Epithelial cell of esophagus (primary cell): ENCODE results near the gene CAMKMT.
A peak's percentile ranks its signal among the peaks of the same experiment; 100 is the strongest.

Experiments
- DNase-seq: peaks from one replicate; pipeline ENCODE4 v3.0.0; 2010; ENCODE audit warnings: low read depth
- H3K4me3 ChIP-seq: 2 replicates; pipeline ENCODE4 v1.5.1; 2011; ENCODE audit warnings: mild to moderate bottlenecking, low read length, control low read depth
- CTCF ChIP-seq: IDR thresholded peaks from 2 replicates; pipeline ENCODE4 v1.5.1; 2011; ENCODE audit warnings: low read depth, mild to moderate bottlenecking, low read length, control low read depth, inconsistent platforms; ENCODE audit not compliant: insufficient read depth; ENCODE audit errors: missing control alignments

CAMKMT gene

GRCh38 chr2:44549856-44550255 is 188.1 kb downstream of the CAMKMT start:
- DNase-seq, result peak; percentile 51
- H3K4me3 ChIP-seq, result no peak overlapping the region
- TF ChIP-seq CTCF, result no peak

GRCh38 chr2:44550561-44550960 is 188.8 kb downstream of the CAMKMT start:
- no peak for TF ChIP-seq CTCF
- peak; percentile 68 for DNase-seq
- H3K4me3 ChIP-seq, result no peak overlapping the region

GRCh38 chr2:44551497-44551896 is 189.8 kb downstream of the CAMKMT start:
- DNase-seq, result no peak
- TF ChIP-seq CTCF, result no peak
- H3K4me3 ChIP-seq, result no peak overlapping the region

GRCh38 chr2:44553456-44553855 is 191.7 kb downstream of the CAMKMT start:
- DNase-seq, result peak; percentile 84
- TF ChIP-seq CTCF, result no peak
- no peak overlapping the region for H3K4me3 ChIP-seq

- H3K4me3 ChIP-seq, result no peak overlapping the region
- no peak for TF ChIP-seq CTCF
- no peak for DNase-seq
These were observed 194.0 kb downstream of the CAMKMT start for GRCh38 chr2:44555700-44556099.

- no peak for DNase-seq
- TF ChIP-seq CTCF, result no peak
- no peak overlapping the region for H3K4me3 ChIP-seq
These were observed 197.4 kb downstream of the CAMKMT start for GRCh38 chr2:44559108-44559507.

- H3K4me3 ChIP-seq, result no peak overlapping the region
- peak; percentile 59 for TF ChIP-seq CTCF
- DNase-seq, result peak; percentile 39
These were observed 198.6 kb downstream of the CAMKMT start for GRCh38 chr2:44560352-44560751.
